CD4-positive, alpha-beta T cell treated with Interleukin-6 at 100 ng/mL for 8 hours (primary cell): Measurements from ENCODE around the gene SH3PXD2A.

Experiments
- DNase-seq: peaks from one replicate; pipeline ENCODE4 v3.0.0-alpha.2; 2020; ENCODE audit warnings: mixed read lengths, low spot score

SH3PXD2A gene

DNA sequence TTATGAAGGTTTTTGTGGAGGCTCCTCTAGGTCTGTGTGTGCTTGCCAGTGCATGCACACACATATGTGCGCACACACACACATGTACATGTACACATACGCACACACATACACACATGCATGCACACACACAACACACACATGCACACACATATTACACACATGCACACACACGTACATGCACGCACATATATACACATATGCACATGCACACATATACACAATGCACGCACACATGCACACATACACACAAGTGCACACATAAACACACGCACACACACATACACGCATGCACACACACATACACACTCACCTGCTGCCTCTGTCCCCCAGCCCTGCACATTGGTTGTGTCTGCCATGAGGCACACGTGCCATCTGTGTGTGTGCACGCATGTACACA is 295.6 kb downstream of the SH3PXD2A start:
- no peak for DNase-seq

DNA sequence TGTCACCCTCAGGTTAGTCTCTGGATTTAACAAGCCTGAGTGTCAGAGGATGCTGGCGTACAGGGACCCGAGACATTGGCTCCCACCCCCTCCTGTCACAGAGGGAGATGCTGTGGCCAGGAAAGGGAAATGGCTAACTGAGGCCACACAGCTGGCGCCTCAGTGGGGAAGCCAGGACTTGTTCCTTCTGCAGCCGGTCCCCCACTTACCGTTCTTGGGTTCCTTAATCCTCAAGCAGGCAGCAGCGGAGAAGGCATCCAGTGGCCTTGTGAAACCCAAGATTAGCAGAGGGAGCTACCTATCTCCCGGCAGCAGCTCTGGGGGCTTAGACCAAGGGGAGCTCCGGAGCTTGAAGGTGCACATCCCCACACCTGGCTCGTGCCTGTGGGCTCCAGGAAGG is 296.5 kb downstream of the SH3PXD2A start:
- DNase-seq = no peak

DNA sequence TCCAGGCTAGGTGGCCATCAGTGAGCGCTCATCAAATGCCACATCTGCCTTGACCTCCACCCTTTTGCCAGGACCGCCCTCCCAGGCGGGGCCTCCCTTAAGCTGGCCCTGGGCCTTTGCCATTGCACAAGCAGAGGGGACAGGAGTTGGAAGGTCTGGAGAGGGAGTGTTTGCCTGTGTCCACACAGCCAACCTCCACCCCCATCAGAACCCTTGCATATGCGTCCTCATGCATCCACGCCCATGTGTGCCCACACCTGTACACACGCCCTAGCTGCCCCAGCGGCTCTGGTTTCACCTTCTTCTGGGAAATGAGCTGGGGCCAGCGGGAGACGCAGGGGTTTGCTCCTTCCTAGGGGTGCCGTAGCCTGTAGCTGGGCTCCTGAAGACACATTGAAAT is 297.9 kb downstream of the SH3PXD2A start:
- DNase-seq = no peak

DNA sequence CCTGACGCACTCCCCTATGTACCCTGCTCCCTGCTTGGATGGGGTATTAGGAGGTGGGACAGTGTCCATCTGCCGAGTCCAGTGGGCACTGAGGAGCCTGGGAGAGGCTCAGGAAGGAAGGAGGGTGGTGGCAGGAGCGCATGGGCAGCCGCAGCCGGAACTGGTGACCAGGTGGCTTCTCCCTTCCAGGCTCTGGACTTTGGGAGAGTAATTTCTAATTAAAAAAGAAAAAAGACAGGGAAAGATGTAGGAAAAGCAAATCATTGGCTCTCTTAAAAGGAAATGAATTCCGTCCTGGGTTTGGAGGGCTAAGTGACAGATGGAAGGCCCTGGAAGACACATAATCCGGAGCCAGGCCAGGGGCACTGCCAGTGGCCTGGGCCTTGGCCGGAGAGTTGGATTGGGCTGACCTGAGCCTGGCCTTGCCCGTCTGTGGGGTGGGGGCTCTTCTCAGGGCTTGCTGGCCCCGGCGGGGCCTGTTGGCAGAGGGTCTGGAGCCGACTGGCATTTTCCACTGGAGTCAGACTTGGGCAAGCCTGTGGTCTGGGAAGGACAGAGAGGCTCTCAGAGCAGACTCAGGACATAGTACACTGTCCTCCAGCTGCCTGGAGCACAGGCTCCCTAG is 298.9 kb downstream of the SH3PXD2A start:
- DNase-seq = no peak

DNA sequence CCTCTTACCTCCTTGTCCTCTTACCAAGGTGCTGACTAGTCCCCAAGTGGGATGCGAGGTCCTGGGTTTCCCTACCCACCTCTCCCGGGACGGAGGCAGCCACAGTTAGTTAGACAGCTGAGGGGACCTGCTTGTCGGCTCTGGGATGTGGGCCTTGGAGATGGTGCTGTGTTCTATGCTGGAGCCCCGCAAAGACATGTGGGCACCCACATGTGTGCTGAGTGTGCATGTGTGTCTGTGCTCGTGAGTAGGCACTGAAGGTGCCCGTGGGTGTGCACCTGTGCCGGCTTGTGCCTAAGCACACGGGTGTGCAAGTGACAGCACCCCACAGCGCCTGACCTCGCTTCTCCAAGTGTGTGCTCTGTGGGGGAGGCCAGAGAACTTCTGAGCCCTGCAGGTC is 299.7 kb downstream of the SH3PXD2A start:
- no peak for DNase-seq

DNA sequence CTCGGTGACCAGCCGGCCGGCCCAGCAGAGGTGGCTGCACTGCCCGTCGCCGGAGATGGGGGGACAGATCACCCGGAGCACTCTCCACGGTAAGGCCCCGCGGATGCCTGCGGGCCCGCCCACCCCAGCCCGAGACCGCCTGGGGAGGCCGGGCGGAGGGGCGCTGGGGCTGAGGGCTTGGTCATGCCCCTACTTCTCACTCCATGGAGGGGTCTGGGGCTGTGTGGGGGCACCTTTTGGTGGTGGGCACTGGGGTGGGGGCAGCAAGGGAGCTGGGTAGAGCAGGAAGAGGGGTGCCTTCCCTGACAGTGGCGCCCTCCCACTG is 300.1 kb downstream of the SH3PXD2A start:
- DNase-seq = no peak

DNA sequence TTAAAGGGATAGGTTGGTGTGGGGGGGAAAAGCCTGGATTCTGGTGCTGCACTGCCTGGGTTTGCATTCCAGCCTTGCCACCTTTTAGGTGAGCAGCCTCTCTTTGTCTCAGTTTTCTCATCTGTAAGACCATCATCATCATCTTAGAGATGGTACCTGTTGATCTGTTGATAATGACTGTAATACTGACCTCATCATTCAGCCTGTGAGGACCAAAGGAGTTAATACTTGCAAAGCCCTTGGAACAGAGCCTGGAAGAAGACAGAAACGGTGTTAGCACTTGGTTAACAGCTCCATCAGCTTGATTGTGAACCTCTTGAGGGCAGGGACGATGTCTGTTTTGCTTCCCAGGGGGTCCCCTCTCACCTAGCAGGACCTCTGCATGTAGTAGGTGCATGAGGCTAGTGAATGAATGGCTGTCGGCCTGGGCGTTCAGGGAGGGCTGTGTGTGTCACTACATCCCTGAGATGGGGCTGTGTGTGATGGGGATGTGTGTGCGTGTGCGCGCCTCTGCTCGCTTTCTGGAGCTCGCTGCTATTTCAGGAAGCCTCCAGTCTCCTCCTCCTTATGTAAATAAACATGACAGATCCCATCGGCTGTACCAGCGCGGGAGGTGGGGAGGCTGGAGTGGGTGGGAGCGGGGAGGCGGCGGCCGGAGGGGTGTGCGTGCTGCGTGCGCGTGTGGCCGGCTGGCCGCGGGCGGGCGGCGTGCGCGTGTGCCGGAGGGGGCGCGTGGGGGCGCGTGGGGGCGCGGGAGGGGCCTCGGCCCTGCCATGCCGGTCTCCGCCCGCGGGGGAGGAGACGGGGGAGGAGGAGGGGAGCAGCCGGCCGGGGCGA is 300.7 kb downstream of the SH3PXD2A start:
- DNase-seq = no peak

DNA sequence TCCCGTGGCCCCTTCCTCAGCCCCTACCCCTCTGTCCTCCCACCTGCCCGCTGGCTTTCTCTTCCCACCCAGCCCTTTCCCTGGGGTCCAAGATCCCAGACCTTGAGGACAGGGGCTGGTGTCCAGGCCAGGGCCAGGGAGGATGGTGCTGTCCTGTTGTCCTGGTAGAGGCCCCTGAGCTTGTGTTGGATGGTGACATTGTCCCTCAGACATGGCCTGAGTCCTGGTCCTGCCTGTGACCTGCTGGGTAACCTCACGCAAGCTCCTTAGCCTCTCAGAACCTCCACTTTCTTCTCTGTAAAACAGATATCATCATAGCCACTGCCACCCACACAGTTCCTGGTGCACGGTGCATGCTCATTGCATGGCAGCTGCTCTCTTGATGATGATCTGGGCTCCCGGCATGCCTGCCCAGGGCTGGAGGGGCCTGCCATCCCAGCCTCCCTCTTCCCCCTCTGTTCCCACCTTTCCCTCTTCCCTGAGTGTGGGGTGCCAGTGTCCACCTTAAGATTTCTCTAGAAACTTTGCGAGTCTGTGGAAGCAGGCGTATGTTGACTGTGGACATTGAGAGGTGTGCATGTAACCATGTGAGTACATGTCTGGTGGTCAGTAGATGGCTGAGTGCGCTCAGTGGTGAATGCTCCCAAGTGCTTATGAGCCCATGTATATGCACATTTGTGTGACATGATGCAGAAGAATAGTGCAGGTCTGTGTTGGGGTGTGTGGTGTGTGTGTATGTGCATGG is 301.5 kb downstream of the SH3PXD2A start:
- DNase-seq = no peak

DNA sequence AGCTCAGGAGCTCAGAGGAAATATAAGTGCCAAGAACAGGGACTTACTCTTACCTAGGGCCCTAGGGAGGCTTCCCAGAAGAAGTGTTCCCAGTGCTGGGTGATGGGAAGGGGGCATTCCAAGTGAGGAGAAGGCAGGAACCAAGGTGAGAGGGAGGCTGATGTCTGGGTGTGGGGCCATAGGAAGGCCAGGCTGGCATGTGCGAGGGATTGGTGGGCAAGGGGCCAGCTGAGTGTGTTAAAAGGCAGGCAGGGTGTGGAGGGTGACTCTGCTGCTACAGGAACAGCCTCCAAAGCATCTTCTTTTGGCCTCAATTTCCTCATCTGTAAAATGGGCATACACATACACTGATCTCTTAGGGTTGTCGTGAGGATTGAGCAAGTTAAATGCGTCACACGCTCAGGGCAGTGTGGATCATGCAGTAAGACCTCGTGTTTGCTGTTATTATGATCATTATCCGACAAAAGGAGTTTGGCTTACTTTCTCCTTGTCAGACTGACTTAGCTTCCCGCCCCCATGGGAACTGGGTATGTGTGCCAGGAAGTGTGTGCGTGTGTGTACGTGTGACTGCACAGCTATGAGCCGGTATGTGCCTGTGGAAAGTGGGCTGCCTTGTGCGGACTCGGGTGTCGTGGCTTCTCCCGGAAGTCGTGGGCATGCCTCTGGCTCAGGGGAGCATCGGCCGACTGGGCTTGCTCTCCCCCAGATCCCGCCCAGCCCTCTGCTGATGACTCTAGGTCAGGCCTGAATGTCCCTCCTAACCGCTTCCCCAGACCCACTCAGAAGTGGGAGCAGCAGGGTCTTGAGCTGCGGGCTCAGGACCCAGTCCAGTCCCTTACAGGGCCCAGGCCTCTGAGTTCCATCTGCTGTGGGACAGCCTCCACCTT is 302.3 kb downstream of the SH3PXD2A start:
- DNase-seq = no peak

DNA sequence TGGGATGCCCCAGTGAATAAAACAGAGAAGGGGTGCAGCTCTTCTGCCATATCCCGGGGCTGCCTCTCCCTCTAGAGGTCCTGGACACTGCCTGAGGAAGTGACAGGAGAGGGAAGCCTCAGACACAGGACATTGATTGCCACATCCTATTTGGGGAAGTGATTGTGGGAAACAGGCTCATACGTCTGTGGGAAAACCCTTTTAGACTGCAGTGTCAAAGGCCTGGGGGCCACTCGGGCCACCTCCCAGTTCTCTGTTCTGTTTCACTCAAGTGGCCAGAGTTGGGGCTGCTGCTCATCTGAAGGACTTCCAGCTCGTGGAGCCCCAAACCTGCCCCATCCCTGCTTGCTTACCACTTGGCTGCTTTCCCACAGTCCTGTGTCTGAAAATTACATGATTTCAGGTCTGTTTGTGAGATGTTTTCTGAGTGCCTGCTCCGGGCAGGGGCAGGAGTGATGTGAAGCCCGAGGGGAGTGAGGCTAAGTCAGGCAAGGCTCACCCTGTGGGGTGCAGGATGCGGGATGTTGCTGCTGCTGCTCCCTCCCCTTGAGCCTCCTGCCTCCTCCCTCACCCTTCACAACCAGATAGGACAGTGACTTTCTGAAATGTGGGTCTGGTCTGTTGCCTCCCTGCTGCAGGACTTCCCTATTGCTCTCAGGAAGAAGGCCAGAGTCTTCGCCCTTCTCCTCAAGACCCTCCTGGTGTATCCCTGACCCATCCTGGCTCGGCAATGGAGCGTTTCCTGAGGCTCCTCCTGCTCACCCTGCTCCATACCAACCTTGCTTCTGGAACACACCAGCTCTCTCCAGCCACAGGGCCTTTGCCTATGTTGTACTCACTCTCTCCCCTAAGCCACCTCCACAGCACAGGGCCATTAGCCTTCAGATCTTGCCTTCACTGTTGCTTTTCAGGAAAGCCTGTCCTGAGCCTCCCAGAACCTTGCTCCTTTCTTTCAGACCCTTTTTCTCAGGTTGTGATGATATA is 303.5 kb downstream of the SH3PXD2A start:
- DNase-seq = no peak

DNA sequence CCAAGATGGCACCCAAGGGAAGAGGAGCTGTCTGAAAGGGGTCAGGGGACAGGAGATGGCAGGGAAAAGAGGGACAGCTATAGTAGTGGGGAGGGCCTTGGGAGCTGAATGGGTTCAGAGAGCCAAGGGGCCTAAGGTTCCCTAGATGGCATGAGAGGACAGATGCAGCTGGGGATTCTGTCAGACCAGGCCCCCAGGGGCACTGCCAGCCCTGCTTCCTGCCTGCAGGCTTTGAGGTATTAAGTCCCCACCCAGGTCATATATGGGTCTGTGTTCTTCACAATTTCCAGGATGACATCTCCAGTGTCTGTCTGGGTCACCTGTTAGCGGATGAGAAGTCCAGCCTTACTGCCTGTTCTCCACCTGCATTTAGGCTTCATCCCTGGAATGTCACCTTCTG is 305.1 kb downstream of the SH3PXD2A start:
- DNase-seq = no peak

DNA sequence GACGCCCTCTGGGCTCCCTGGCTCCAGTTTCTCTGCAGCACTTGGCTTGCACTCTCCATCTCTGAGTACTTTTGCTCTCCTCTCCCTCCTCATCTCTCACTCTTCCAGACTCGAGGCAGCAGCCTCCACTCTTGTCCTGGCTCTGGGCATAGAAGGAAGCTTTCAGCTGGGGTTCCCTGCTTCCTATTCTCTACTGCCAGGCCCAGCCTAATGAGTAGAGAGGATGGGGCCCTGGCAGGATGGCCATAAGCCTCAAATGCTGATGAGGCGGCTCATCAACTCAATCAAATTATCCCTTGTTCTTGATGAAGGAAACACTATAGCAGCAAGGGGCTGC is 306.1 kb downstream of the SH3PXD2A start:
- no peak for DNase-seq

DNA sequence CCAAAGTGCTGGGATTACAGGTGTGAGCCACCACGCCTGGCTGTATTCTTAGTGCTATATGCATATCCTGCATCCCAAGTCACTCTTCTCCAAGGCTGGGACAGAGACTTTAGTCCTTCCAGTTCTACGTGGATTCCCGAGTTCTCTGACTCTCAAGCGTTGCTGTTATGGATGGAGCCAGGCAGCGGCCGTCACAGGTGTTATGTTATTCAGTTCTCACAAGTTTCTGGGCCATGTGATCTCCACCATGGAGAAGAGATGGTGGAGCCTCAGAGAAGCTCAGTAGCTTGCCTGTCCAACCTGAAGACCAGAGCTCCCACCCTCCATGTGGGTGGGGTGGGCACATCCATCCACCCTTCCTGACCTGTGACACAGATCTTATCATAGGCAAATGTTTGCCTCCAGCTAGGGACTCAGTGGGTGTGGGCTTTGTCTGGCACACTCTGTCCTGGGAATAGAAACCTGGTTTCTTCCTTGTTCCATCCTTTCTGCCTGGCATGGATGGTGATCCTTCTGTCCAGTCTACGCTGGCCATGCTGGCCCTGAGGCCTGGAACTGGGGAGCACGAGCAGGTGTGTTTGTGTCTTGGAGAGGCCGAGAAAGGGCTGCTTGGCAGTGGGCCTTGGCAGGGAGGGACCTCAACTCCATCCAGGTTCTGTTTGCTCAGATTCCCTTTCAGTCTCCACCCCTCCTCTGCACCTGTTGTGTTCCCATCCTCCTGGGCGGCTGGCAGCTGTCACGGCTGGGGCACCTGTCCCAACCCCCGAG is 306.6 kb downstream of the SH3PXD2A start:
- DNase-seq = no peak

DNA sequence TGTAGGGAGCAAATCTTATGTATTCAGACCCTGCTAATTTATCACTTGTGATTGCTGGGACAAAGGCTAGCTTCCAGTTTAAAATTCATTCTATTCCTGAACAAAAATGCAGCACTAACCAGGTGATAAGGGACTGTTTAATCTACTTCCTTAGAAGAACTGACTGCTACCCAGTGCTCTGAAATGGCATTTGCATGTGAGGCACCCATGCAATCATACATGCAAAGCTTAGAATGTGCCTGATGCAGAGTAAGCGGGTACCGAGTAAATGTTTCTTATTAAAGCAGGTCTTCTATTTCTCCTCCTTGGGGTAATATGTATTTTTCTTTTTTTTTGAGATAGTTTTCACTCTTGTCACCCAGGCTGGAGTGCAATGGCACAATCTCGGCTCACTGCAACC is 307.4 kb downstream of the SH3PXD2A start:
- DNase-seq = no peak

DNA sequence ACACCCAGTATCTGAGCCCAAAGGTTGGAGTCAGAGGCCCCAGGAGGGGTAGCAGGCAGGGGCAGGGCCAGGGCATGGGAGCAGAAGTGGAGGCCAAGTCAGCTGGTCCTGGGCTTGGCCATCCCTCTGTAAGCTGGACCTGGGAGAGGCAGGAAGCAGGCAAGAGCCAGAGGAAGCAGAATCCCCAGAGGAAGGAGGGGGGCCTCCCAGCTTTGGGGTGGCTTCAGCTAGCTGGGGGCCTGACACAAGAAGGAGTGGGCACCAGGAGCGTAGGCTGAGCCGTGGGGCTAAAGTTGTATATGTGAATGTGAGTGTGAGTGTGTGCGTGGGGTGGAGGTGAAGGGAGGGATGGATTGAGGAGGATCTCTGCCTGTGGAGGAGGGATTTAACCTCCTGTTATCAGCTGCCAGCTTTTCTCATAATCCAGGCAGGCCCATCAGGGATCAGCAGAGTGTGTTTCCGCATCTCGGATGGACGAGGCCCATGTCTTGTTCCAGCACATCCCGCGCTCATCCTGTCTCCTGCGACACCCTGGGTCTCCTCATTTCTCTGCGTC is 307.9 kb downstream of the SH3PXD2A start:
- DNase-seq = no peak

DNA sequence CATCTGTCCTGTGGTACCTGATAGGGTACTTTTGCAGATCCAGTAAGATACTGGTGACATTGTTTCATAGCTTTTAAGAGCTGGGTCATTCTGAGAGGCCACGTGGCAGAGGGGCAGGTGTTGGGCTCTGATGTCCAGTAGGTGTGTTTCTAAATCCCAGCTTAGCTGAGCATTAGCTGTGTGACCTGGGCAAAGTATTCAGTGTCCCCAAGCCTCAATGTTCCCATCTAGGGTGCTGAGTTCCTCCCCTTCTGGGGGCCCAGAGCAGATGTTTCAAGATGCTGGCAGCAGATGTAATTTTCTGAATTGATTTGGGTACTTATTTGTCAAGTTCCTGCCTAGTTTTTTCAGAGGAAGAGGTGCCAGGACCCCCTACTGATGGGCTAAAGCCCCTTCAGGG is 309.0 kb downstream of the SH3PXD2A start:
- no peak for DNase-seq

DNA sequence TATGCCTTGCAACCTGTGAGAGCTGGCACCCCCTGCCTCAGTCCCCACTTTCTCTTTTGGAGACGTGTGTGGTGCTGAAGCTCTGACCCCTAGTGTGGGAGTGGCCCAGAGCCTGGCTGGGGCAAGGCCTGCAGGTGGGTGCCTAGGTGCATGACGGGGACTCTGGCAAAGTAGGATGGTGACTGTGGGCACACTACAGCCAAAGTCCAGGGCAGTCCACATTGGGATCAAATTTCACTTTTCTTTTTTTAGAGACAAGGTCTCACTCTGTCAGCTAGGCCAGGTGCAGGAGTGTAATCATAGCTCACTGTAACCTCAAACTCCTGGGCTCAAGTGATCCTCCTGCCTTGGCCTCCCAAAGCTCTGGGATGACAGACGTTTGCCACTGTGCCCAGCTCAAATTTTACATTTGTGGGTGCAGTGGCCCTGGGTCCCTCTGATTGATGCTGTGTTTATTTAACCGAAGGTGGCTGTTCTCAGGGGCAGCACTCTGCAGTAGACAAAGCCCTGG is 309.6 kb downstream of the SH3PXD2A start:
- no peak for DNase-seq

DNA sequence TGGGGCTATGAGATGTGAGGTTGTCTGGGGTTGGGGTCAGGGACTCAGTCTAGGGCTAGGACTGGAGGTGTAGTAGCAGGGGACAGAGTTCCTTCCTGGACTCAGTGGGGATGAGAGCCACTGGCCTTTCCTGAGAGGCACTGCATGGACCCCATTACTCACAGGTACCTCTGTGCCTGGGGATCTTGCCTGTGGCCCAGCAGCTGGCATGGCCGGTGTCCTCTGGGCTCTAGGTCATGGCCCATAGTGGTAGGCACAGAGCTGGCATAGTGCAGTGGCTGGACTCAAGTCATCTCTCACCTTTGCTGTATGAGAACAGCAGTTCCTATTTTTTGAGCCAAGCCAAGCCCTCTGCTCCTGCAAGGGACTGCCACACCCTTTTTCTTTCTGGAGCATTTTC is 310.0 kb downstream of the SH3PXD2A start:
- no peak for DNase-seq

DNA sequence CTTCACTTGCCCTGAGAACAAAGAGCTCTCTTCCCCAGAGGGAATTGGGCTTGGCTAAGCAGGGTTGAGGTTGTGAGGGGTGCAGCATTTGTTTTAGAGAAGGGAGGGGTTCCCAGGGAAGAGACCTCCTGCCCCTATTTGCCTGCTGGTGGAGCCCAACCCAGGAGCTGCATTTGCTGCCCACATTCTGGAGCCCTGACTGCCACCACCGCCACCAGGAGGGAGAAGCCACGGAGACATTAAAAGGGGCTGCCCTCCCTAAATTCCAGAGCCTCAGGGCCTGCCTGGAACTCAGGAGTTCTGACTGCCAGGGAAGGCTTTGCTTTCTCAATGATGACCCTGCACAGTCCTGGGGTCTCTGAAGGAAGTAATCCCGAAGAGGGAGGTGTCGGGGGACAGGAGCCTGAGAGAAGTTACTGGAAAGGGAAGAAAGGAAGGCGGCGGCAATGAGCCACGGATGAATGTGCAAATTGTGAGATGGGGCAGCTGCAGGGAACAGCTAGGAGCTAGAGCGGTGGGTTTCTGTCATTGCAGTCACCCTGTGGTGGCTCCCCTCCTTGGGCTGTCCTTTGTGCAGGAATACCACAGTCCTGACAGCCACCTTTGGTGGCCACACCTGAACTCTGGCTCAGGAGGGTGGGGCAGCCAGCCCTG is 310.6 kb downstream of the SH3PXD2A start:
- no peak for DNase-seq
